ENCODE measurements around the gene PTPRM.

Gene PTPRM

GRCh38 chr18:8389391-8390340 lies 822.5 kb downstream of the PTPRM start:
- no peaks in the 10 kb centered on the region for H3K9me3 ChIP-seq
- no peak overlapping the region for H3K4me3 ChIP-seq
- peak; percentile 15 to 75 for DNase-seq (ENCODE audit: low spot score in 2 of 2)
- in situ Hi-C loops (cut with MboI; ENCODE audit: low sequenced_read_pairs): loop anchor here (25.0 kb wide), 1 partner anchor 302 kb away; no protein-coding TSS in a partner anchor
- H3K27me3 ChIP-seq (ENCODE audit: low read depth): no peaks in the 10 kb centered on the region
- no peaks in the 10 kb centered on the region for H3K4me1 ChIP-seq
- H3K36me3 ChIP-seq (replicated peaks): no peaks in the 10 kb centered on the region

GRCh38 chr18:8391068-8391467 lies 824.0 kb downstream of the PTPRM start:
- Histone ChIP-seq H3K4me1 (no peaks in the 10 kb centered on the region), H3K4me3 (no peak overlapping the region), H3K9me3 (no peaks in the 10 kb centered on the region), H3K27me3 (ENCODE audit: low read depth) (no peaks in the 10 kb centered on the region), H3K36me3 (replicated peaks) (no peaks in the 10 kb centered on the region)
- DNase-seq (ENCODE audit: low spot score in 2 of 2): no peak
- in situ Hi-C loops (cut with MboI; ENCODE audit: low sequenced_read_pairs): loop anchor here (25.0 kb wide), 1 partner anchor 304 kb away; no protein-coding TSS in a partner anchor

GRCh38 chr18:8396254-8396653 lies 829.1 kb downstream of the PTPRM start:
- H3K27me3 ChIP-seq (ENCODE audit: low read depth): no peaks in the 10 kb centered on the region
- no peaks in the 10 kb centered on the region for H3K4me1 ChIP-seq
- no peak overlapping the region for H3K4me3 ChIP-seq
- in situ Hi-C loops (cut with MboI; ENCODE audit: low sequenced_read_pairs): loop anchor here (25.0 kb wide), 1 partner anchor 309 kb away; no protein-coding TSS in a partner anchor
- no peak for DNase-seq (ENCODE audit: low spot score in 2 of 2)
- no peaks in the 10 kb centered on the region for H3K36me3 ChIP-seq (replicated peaks)
- no peaks in the 10 kb centered on the region for H3K9me3 ChIP-seq

GRCh38 chr18:8397034-8397433 lies 829.9 kb downstream of the PTPRM start:
- Histone ChIP-seq H3K9me3 (no peaks in the 10 kb centered on the region), H3K4me1 (no peaks in the 10 kb centered on the region), H3K4me3 (no peak overlapping the region), H3K36me3 (replicated peaks) (no peaks in the 10 kb centered on the region), H3K27me3 (ENCODE audit: low read depth) (no peaks in the 10 kb centered on the region)
- in situ Hi-C loops (cut with MboI; ENCODE audit: low sequenced_read_pairs): loop anchor here (25.0 kb wide), 1 partner anchor 310 kb away; no protein-coding TSS in a partner anchor
- DNase-seq (ENCODE audit: low spot score in 2 of 2): no peak

- Histone ChIP-seq H3K9me3 (no peaks in the 10 kb centered on the region), H3K27me3 (ENCODE audit: low read depth) (no peaks in the 10 kb centered on the region), H3K36me3 (replicated peaks) (no peaks in the 10 kb centered on the region), H3K4me1 (no peaks in the 10 kb centered on the region), H3K4me3 (no peak overlapping the region)
- no peak for DNase-seq (ENCODE audit: low spot score in 2 of 2)
- in situ Hi-C loops (cut with MboI; ENCODE audit: low sequenced_read_pairs): loop anchor here (25.0 kb wide), 1 partner anchor 312 kb away; no protein-coding TSS in a partner anchor
Measured at GRCh38 chr18:8399138-8399537, 832.0 kb downstream of the PTPRM start.

GRCh38 chr18:8400193-8400752 lies 833.2 kb downstream of the PTPRM start:
- no peak for DNase-seq (ENCODE audit: low spot score in 2 of 2)
- no peaks in the 10 kb centered on the region for H3K9me3 ChIP-seq
- no peak overlapping the region for H3K4me3 ChIP-seq
- in situ Hi-C loops (cut with MboI; ENCODE audit: low sequenced_read_pairs): loop anchor here (25.0 kb wide), 1 partner anchor 88 kb away; no protein-coding TSS in a partner anchor
- H3K36me3 ChIP-seq (replicated peaks): no peaks in the 10 kb centered on the region
- no peaks in the 10 kb centered on the region for H3K27me3 ChIP-seq (ENCODE audit: low read depth)
- H3K4me1 ChIP-seq: no peaks in the 10 kb centered on the region

GRCh38 chr18:8400825-8401224 lies 833.7 kb downstream of the PTPRM start:
- in situ Hi-C loops (cut with MboI; ENCODE audit: low sequenced_read_pairs): loop anchor here (25.0 kb wide), 1 partner anchor 89 kb away; no protein-coding TSS in a partner anchor
- Histone ChIP-seq H3K4me1 (no peaks in the 10 kb centered on the region), H3K4me3 (no peak overlapping the region), H3K36me3 (replicated peaks) (no peaks in the 10 kb centered on the region), H3K27me3 (ENCODE audit: low read depth) (no peaks in the 10 kb centered on the region), H3K9me3 (no peaks in the 10 kb centered on the region)
- no peak for DNase-seq (ENCODE audit: low spot score in 2 of 2)

GRCh38 chr18:8401606-8402005 lies 834.5 kb downstream of the PTPRM start:
- Histone ChIP-seq H3K27me3 (ENCODE audit: low read depth) (no peaks in the 10 kb centered on the region), H3K36me3 (replicated peaks) (no peaks in the 10 kb centered on the region), H3K4me1 (no peaks in the 10 kb centered on the region), H3K9me3 (no peaks in the 10 kb centered on the region), H3K4me3 (no peak overlapping the region)
- DNase-seq (ENCODE audit: low spot score in 2 of 2): no peak
- in situ Hi-C loops (cut with MboI; ENCODE audit: low sequenced_read_pairs): loop anchor here (25.0 kb wide), 1 partner anchor 89 kb away; no protein-coding TSS in a partner anchor

- Histone ChIP-seq H3K4me1 (no peaks in the 10 kb centered on the region), H3K9me3 (no peaks in the 10 kb centered on the region), H3K27me3 (ENCODE audit: low read depth) (no peaks in the 10 kb centered on the region), H3K36me3 (replicated peaks) (no peaks in the 10 kb centered on the region), H3K4me3 (no peak overlapping the region)
- DNase-seq (ENCODE audit: low spot score in 2 of 2): peak; percentile 7 to 33
- in situ Hi-C loops (cut with MboI; ENCODE audit: low sequenced_read_pairs): loop anchor here (25.0 kb wide), 1 partner anchor 90 kb away; no protein-coding TSS in a partner anchor
Measured at GRCh38 chr18:8402237-8402636, 835.1 kb downstream of the PTPRM start.

GRCh38 chr18:8403713-8404112 lies 836.6 kb downstream of the PTPRM start:
- Histone ChIP-seq H3K27me3 (ENCODE audit: low read depth) (no peaks in the 10 kb centered on the region), H3K4me3 (no peak overlapping the region), H3K36me3 (replicated peaks) (no peaks in the 10 kb centered on the region), H3K4me1 (no peaks in the 10 kb centered on the region), H3K9me3 (no peaks in the 10 kb centered on the region)
- in situ Hi-C loops (cut with MboI; ENCODE audit: low sequenced_read_pairs): loop anchor here (25.0 kb wide), 1 partner anchor 91 kb away; no protein-coding TSS in a partner anchor
- no peak for DNase-seq (ENCODE audit: low spot score in 2 of 2)

- Histone ChIP-seq H3K4me1 (no peaks in the 10 kb centered on the region), H3K36me3 (replicated peaks) (no peaks in the 10 kb centered on the region), H3K9me3 (no peaks in the 10 kb centered on the region), H3K4me3 (no peak overlapping the region), H3K27me3 (ENCODE audit: low read depth) (no peaks in the 10 kb centered on the region)
- no peak for DNase-seq (ENCODE audit: low spot score in 2 of 2)
- in situ Hi-C loops (cut with MboI; ENCODE audit: low sequenced_read_pairs): loop anchor here (25.0 kb wide), 1 partner anchor 94 kb away; no protein-coding TSS in a partner anchor
Measured at GRCh38 chr18:8406186-8406867, 839.2 kb downstream of the PTPRM start.

- H3K4me3 ChIP-seq: no peak overlapping the region
- no peaks in the 10 kb centered on the region for H3K9me3 ChIP-seq
- no peaks in the 10 kb centered on the region for H3K4me1 ChIP-seq
- no peaks in the 10 kb centered on the region for H3K27me3 ChIP-seq (ENCODE audit: low read depth)
- no peaks in the 10 kb centered on the region for H3K36me3 ChIP-seq (replicated peaks)
- in situ Hi-C loops (cut with MboI; ENCODE audit: low sequenced_read_pairs): loop anchor here (25.0 kb wide), 1 partner anchor 95 kb away; no protein-coding TSS in a partner anchor
- DNase-seq (ENCODE audit: low spot score in 2 of 2): no peak
Measured at GRCh38 chr18:8406868-8407250, 839.7 kb downstream of the PTPRM start.

- Histone ChIP-seq H3K36me3 (replicated peaks) (no peaks in the 10 kb centered on the region), H3K4me3 (no peak overlapping the region), H3K9me3 (no peaks in the 10 kb centered on the region), H3K27me3 (ENCODE audit: low read depth) (no peaks in the 10 kb centered on the region), H3K4me1 (no peaks in the 10 kb centered on the region)
- in situ Hi-C loops (cut with MboI; ENCODE audit: low sequenced_read_pairs): loop anchor here (25.0 kb wide), 1 partner anchor 97 kb away; no protein-coding TSS in a partner anchor
- no peak for DNase-seq (ENCODE audit: low spot score in 2 of 2)
Measured at GRCh38 chr18:8409151-8409550, 842.0 kb downstream of the PTPRM start.

Measured in HAP-1 (cell line).